ENCODE data around the gene ZNF582.

ZNF582 gene

GRCh38 chr19:56393119-56394012, at the start of gene ZNF582:
Gene ZNF582 (minus strand): TSS chr19:56393534. CDS start chr19:56391752, 1,782 bp downstream.
- intact Hi-C loops (cut with DNase I): loop anchor here (1.0 to 10.0 kb wide), 2 partner anchors 11 to 79 kb away; partner anchors contain the start of genes ZNF583 and ZSCAN5A
- peak; percentile 89 to 98 (median 95) for DNase-seq

DNA sequence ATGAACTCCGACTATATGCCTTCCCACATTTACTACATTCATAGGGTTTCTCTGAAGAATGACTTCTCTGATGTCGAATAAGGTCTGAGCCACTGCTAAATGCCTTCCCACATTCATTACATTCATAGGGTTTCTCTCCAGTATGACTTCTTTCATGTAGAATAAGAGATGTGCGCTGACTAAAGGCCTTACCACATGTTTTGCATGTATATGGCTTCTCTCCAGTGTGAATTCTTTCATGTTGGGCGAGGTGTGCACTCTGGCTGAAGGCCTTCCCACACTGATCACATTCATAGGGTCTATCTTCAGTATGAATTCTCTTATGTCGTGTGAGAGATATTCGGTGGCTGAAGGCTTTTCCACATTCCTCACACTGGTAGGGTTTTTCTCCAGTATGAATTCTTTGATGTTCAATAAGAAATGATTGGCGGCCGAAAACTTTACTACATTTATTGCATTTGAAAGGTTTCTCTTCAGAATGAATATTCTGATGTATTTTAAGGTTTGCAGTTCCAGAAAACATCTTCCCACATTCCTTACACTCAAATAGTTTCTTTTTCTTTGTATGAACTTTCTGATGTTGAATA, 48.0 kb upstream of the ZNF582 start:
- intact Hi-C loops (cut with DNase I): no loop called here
- DNase-seq: no peak

DNA sequence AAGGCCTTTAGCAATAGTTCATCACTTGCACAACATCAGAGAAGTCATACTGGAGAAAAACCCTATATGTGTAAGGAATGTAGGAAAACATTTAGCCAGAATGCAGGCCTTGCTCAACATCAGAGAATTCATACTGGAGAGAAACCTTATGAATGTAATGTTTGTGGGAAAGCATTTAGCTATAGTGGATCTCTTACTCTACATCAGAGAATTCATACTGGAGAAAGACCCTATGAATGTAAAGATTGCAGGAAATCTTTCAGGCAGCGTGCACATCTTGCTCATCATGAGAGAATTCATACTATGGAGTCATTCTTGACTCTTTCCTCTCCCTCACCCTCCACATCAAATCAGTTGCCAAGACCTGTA, 30.6 kb upstream of the ZNF582 start:
- intact Hi-C loops (cut with DNase I): no loop called here
- no peak for DNase-seq

DNA sequence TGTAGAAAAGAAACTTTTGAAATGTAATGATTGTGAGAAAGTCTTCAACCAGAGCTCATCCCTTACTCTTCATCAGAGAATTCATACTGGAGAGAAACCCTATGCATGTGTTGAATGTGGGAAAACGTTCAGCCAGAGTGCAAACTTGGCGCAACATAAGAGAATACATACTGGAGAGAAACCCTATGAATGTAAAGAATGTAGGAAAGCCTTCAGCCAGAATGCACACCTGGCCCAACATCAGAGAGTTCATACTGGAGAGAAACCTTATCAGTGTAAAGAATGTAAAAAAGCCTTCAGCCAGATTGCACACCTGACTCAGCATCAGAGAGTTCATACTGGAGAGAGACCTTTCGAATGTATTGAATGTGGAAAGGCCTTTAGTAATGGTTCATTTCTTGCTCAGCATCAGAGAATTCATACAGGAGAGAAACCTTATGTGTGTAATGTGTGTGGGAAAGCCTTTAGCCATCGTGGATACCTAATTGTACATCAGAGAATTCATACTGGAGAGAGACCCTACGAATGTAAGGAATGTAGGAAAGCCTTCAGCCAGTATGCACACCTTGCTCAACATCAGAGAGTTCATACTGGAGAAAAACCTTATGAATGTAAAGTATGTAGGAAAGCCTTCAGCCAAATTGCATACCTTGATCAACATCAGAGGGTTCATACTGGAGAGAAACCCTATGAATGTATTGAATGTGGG, 30.1 kb upstream of the ZNF582 start:
- intact Hi-C loops (cut with DNase I): no loop called here
- no peak for DNase-seq

GRCh38 chr19:56405062-56405461, 11.7 kb upstream of the ZNF582 start:
- intact Hi-C loops (cut with DNase I): loop anchor here (10.0 kb wide), 2 partner anchors 70 to 130 kb away; partner anchors contain the start of genes ZFP28 and ZNF667
- DNase-seq: no peak

DNA sequence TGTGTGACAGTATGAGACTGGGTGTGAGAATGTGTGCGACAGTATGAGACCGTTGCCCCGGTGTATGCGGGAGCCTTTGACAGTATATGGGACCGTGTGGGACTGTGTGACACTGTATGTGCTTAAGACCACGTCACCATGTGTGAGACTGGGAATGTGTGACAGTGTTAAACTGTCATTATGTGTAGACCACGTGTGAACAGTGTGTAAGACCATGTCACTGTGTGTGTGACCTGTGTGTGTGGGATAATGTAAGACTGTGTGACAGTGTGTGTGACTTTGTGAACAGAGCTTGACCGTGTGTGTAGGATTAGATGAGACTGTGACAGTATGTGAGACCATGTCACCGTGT, 11.3 kb upstream of the ZNF582 start:
- intact Hi-C loops (cut with DNase I): loop anchor here (1.0 to 10.0 kb wide), 3 partner anchors 11 to 130 kb away; partner anchors contain the start of genes ZFP28, ZNF582 and ZNF667
- peak in 1 of 42 donors; percentile 15 for DNase-seq

- intact Hi-C loops (cut with DNase I): loop anchor here (1.0 to 10.0 kb wide), 3 partner anchors 11 to 131 kb away; partner anchors contain the start of genes ZFP28, ZNF582 and ZNF667
These were observed 10.7 kb upstream of the ZNF582 start, which contains the start of gene ZNF583 for GRCh38 chr19:56403764-56404704. Gene ZNF583 (plus strand): TSS chr19:56404332. CDS start chr19:56407115, 2,783 bp downstream.

DNA sequence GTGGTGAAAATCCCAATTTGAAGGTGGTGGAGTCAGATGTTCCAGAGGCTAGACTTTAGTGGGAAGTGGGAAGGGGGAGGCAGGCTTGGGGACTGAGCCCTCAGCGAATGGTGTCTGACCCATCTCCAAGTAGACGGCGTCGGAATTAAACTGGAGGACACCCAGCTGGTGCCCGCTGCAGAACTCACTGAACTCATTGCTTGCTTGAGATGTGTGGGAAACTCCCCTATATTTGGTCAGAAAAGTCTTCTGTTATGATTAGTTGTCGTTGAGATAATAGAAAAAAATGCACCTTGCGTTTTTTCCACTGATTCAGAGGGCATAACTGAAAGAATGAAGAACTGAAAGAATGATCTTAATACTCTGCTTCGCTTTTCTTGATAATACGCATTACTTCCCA, 9.9 kb upstream of the ZNF582 start:
- peak in 14 of 42 donors; percentile 1 to 46 (median 16) for DNase-seq
- intact Hi-C loops (cut with DNase I): loop anchor here (10.0 kb wide), 2 partner anchors 72 to 132 kb away; partner anchors contain the start of genes ZFP28 and ZNF667

More at GRCh38 chr19:56403764-56404704, 10.7 kb upstream of the ZNF582 start, which contains the start of gene ZNF583:
- DNase-seq: peak; percentile 84 to 98 (median 95)

DNA sequence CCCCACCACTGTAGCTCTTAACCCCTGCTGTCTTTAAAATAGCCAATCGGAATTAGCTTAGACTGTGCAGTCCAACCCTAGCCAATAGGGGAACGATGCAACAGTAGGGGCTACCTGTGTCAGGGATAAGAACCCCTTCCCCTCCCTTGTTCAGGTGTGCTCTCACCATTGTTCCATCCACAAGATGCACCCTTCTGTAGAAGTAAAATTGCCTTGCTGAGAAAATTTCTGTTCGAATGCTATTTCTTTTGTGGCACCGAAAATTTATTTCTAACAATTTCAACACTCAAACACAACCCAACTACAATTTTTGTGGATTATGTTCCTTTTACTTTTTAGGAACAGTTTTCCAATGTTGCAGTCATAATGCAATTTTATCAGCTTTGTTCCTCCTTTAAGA, 7.2 kb upstream of the ZNF582 start:
- no peak for DNase-seq
- intact Hi-C loops (cut with DNase I): loop anchor here (10.0 kb wide), 2 partner anchors 74 to 134 kb away; partner anchors contain the start of genes ZFP28 and ZNF667

GRCh38 chr19:56398809-56399208, 5.5 kb upstream of the ZNF582 start:
- DNase-seq: no peak
- intact Hi-C loops (cut with DNase I): loop anchor here (10.0 kb wide), 1 partner anchor 84 kb away; the partner anchor contains the start of gene ZSCAN5A

DNA sequence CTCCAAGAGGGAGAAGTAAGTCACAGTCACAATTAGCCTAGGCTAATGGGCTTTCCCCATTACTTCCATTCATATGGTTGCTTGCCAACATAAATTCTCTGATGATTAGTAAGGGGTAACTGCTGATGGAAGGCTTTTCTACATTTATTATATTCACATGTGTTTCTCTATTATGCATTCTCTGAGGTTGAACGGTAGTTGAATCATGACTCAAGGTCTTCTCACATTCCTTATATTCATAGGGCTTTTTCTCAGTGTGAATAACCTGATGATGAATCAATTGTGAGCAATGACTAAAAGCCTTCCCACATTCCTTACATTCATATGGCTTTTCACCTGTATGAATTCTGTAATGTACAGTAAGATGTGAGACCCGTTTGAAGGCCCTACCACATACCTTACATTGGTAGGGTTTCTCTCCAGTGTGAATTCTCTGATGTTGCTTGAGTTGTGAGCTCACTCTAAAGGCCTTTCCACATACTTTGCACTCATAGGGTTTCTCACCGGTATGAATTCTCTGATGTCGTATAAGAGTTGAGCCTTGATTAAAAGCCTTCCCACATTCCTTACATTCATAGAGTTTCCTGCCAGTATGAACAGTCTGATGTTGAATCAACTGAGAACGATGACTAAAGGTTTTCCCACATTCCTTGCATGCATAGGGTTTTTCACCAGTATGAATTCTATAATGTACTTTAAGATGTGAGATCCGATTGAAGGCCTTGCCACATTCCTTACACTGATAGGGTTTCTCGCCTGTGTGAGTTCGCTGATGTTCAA, 9.3 kb downstream of the ZNF582 start:
- intact Hi-C loops (cut with DNase I): no loop called here
- DNase-seq: no peak

- intact Hi-C loops (cut with DNase I): no loop called here
- DNase-seq: no peak
These were observed 16.0 kb downstream of the ZNF582 start for GRCh38 chr19:56377105-56377924.

GRCh38 chr19:56372281-56372680, 21.1 kb downstream of the ZNF582 start:
- DNase-seq: no peak
- intact Hi-C loops (cut with DNase I): no loop called here

GRCh38 chr19:56369886-56370676, 23.3 kb downstream of the ZNF582 start:
- intact Hi-C loops (cut with DNase I): loop anchor here (2.0 kb wide), 1 partner anchor 55 kb away; the partner anchor contains the start of gene ZSCAN5A

More at GRCh38 chr19:56369886-56370676, 23.3 kb downstream of the ZNF582 start:
- no peak for DNase-seq

Measured in head of caudate nucleus (tissue), 42 donors.